DOHH2 (cell line): ENCODE results near the gene MYBL2.

Experiments
- CTCF ChIP-seq: fragments of 200-600 bp; sonication (generic); IDR thresholded peaks from one replicate; pipeline ENCODE4 v1.5.1; 2014; ENCODE audit warnings: antibody characterized with exemption, mild to moderate bottlenecking, low read depth, low read length; ENCODE audit not compliant: poor library complexity, severe bottlenecking
- EZH2phosphoT487 ChIP-seq: fragments of 200-600 bp; sonication (generic); IDR thresholded peaks from 2 replicates; pipeline ENCODE4 v1.6.1; 2017; ENCODE audit warnings: borderline replicate concordance, mild to moderate bottlenecking, antibody characterized with exemption, low read length, moderate library complexity, mixed read lengths

GRCh38 chr20:43749734-43750294, 82.9 kb downstream of the MYBL2 start:
- TF ChIP-seq CTCF (peak; percentile 98), EZH2phosphoT487 (peak; percentile 83; the same call in 1 of the 2 replicates)
